ENCODE results near the gene EFHC1. TPM values are rescaled to one million over a fixed set of nuclear protein-coding genes. Genes with fewer than 3 reads are reported as not detected.

Gene EFHC1
- total RNA-seq, 2 donors from 2014 or later = 19.4 to 23.5 TPM

DNA sequence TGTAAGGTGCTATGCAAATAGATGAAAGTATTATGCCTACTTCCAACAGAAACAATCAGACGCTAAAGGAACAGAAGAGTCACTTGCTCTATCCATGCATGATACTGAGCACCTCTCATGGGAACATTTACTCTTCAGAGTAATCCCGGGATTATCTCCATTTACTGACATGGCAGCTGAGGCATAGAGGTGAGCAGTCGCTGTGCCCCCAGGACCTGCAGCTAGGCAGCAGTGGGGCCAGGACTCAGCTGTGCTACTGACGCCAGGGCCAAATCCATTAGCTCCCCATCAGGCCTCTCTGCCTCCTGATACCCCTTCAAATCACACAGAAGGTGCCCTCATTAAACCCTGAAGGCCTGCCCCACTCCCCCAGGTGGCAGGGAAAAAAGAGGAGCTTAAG, 104.8 kb downstream of the EFHC1 start:
- H3K36me3 ChIP-seq = no peaks in the 10 kb centered on the region
- no peak overlapping the region for H3K27ac ChIP-seq
- WGBS = 92% methylated on average over 4 of the region's 4 CpGs
- peaks cover 3% of the 10 kb centered on the region for H3K4me1 ChIP-seq (replicated peaks)
- no peaks in the 10 kb centered on the region for H3K27me3 ChIP-seq (replicated peaks; ENCODE audit: insufficient read depth)
- TF ChIP-seq POLR2A (IDR thresholded peaks at IDR 0.05) = no peak
- TF ChIP-seq POLR2AphosphoS5 (IDR thresholded peaks at IDR 0.05) = no peak
- TF ChIP-seq, protein P1, sequence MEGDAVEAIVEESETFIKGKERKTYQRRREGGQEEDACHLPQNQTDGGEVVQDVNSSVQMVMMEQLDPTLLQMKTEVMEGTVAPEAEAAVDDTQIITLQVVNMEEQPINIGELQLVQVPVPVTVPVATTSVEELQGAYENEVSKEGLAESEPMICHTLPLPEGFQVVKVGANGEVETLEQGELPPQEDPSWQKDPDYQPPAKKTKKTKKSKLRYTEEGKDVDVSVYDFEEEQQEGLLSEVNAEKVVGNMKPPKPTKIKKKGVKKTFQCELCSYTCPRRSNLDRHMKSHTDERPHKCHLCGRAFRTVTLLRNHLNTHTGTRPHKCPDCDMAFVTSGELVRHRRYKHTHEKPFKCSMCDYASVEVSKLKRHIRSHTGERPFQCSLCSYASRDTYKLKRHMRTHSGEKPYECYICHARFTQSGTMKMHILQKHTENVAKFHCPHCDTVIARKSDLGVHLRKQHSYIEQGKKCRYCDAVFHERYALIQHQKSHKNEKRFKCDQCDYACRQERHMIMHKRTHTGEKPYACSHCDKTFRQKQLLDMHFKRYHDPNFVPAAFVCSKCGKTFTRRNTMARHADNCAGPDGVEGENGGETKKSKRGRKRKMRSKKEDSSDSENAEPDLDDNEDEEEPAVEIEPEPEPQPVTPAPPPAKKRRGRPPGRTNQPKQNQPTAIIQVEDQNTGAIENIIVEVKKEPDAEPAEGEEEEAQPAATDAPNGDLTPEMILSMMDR (IDR thresholded peaks at IDR 0.05) = no peak
- DNase-seq (ENCODE audit: low spot score) = no peak
- intact Hi-C loops (cut with DNase I) = no loop called here
- H3K4me3 ChIP-seq = no peak overlapping the region
- no peaks in the 10 kb centered on the region for H3K9me3 ChIP-seq

DNA sequence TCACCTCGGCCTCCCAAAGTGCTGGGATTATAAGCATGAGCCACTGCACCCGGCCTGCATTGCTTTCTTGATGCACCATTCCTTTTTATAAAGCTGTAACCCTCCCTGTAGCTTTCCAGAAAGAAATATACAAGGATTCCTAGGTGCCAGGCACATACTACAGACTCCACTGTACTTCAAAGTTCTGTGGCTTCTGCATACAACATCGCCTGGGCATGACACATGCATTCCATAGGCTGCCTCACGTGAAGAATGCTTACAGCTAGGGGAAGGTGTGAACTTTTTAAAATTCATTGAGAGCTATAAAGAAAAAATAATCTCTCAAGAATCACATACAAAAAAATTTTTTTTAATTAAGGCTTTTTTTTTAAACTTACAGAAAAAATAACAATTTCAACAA, 106.5 kb downstream of the EFHC1 start:
- WGBS = 92% methylated on average over 4 of the region's 4 CpGs
- Histone ChIP-seq H3K4me1 (replicated peaks) (peaks cover 3% of the 10 kb centered on the region), H3K36me3 (no peaks in the 10 kb centered on the region), H3K27me3 (replicated peaks; ENCODE audit: insufficient read depth) (no peaks in the 10 kb centered on the region), H3K9me3 (no peaks in the 10 kb centered on the region), H3K4me3 (no peak overlapping the region), H3K27ac (no peak overlapping the region)
- DNase-seq (ENCODE audit: low spot score) = no peak
- intact Hi-C loops (cut with DNase I) = no loop called here
- TF ChIP-seq POLR2AphosphoS5 (IDR thresholded peaks at IDR 0.05) = no peak
- TF ChIP-seq POLR2A (IDR thresholded peaks at IDR 0.05) = no peak
- TF ChIP-seq, protein P1 (IDR thresholded peaks at IDR 0.05) = no peak

DNA sequence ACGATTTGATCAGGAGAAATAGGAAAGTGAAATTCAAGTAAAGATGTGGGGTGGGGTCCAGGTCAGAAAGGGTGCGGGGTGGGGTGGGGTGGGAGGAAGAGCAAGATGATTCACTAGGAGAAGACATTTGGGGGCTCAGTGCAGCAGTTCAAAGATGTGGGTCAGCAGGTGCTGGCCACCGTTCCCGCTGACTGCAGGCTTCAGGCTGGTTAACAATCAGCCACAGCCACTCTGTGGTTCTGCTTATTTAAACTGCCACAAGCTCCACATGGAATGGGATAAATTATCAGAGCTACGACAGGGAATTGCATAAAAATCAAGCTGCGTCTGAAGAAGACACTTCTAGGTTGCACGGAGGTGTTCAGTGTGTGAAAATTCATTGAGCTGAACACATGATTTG, 107.3 kb downstream of the EFHC1 start:
- TF ChIP-seq, protein P1 (IDR thresholded peaks at IDR 0.05) = no peak
- TF ChIP-seq POLR2A (IDR thresholded peaks at IDR 0.05) = no peak
- no peak for TF ChIP-seq POLR2AphosphoS5 (IDR thresholded peaks at IDR 0.05)
- H3K36me3 ChIP-seq = no peaks in the 10 kb centered on the region
- 98% methylated on average over 7 of the region's 7 CpGs for WGBS

DNA sequence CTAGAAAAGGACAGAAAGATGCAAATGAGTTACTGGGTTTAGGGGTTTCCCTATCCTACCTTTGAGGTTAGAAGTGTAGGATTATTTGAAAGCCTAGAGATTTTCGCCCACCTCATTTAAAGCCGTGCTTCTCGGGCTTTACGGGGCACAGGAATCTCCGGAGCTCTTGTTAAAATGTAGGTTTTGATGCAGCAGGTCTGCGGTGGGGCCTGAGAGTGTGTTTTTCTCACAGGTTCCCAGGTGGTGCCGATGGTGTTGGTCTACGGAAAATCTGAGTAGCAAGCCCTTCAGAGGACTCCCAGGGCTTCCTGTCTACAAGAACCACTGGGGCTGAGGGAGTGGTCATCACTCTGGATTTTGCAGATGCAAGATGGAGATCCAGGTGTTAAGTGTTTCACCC, 109.2 kb downstream of the EFHC1 start:
- Histone ChIP-seq H3K9me3 (no peaks in the 10 kb centered on the region), H3K36me3 (no peaks in the 10 kb centered on the region), H3K4me3 (no peak overlapping the region), H3K27ac (no peak overlapping the region), H3K27me3 (replicated peaks; ENCODE audit: insufficient read depth) (no peaks in the 10 kb centered on the region), H3K4me1 (replicated peaks) (no peaks in the 10 kb centered on the region)
- 93% methylated on average over 8 of the region's 8 CpGs for WGBS
- TF ChIP-seq POLR2A (IDR thresholded peaks at IDR 0.05) (no peak), POLR2AphosphoS5 (IDR thresholded peaks at IDR 0.05) (no peak)
- TF ChIP-seq, protein P1 (IDR thresholded peaks at IDR 0.05) = no peak
- intact Hi-C loops (cut with DNase I) = no loop called here
- DNase-seq (ENCODE audit: low spot score) = no peak

More for the DNA sequence above, 107.3 kb downstream of the EFHC1 start:
- Histone ChIP-seq H3K9me3 (no peaks in the 10 kb centered on the region), H3K4me1 (replicated peaks) (no peaks in the 10 kb centered on the region), H3K4me3 (no peak overlapping the region), H3K27me3 (replicated peaks; ENCODE audit: insufficient read depth) (no peaks in the 10 kb centered on the region), H3K27ac (no peak overlapping the region)
- no peak for DNase-seq (ENCODE audit: low spot score)
- intact Hi-C loops (cut with DNase I) = no loop called here

DNA sequence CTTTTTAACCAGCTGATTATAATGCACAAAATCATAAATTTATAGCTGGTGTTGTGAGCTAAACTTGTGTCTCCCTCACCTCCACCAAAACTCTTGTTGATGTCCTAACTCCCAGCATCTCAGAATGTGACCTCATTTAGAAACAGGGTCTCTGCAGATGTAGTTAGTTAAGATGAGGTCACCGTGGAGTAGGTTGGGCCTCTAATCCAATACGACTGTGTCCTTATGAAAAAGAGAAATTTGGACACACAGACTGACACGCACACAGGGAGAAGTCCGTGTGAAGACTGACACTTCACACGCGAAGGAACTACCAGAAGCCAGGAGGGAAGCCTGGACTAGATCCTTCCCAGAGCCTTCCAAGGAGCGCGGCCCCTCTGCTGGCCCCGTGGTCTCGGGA, 110.2 kb downstream of the EFHC1 start:
- no peaks in the 10 kb centered on the region for H3K36me3 ChIP-seq
- no peaks in the 10 kb centered on the region for H3K27me3 ChIP-seq (replicated peaks; ENCODE audit: insufficient read depth)
- DNase-seq (ENCODE audit: low spot score) = no peak
- intact Hi-C loops (cut with DNase I) = no loop called here
- 94% methylated on average over 10 of the region's 10 CpGs for WGBS
- no peaks in the 10 kb centered on the region for H3K9me3 ChIP-seq
- TF ChIP-seq POLR2AphosphoS5 (IDR thresholded peaks at IDR 0.05) = no peak
- TF ChIP-seq, protein P1 (IDR thresholded peaks at IDR 0.05) = no peak
- TF ChIP-seq POLR2A (IDR thresholded peaks at IDR 0.05) = no peak
- no peak overlapping the region for H3K4me3 ChIP-seq
- no peaks in the 10 kb centered on the region for H3K4me1 ChIP-seq (replicated peaks)
- no peak overlapping the region for H3K27ac ChIP-seq

Measured in prostate gland (tissue), 2 donors.